ENCODE data around the gene KIAA1328.

GRCh38 chr18:37247497-37248161 lies 418.7 kb downstream of the KIAA1328 start:
- TF ChIP-seq CTCF (conservative IDR thresholded peaks at IDR 0.05): no peak
- TF ChIP-seq ZFX (IDR thresholded peaks at IDR 0.05): no peak

Data from C4-2B (cell line).